Measurements from ENCODE around the gene ROR2.

GRCh38 chr9:91972076-91972626 lies 22.1 kb upstream of the ROR2 start:
- TF ChIP-seq CTCF (IDR thresholded peaks at IDR 0.05) (no peak), POLR2A (IDR thresholded peaks at IDR 0.05) (no peak)

Measured in thyroid gland (tissue), 4 donors.